ENCODE data around the gene C20orf141.

Gene C20orf141

GRCh38 chr20:2815242-2815900 lies 584 bp downstream of the C20orf141 start:
- TF ChIP-seq CTCF (IDR thresholded peaks at IDR 0.05; ENCODE audit: borderline replicate concordance, control extremely low read depth, extremely low read depth, insufficient read depth, missing control alignments) = no peak
- in situ Hi-C loops (cut with MboI; ENCODE audit: low sequenced_read_pairs, unreplicated experiment) = no loop called here
- no peak for DNase-seq (ENCODE audit: low spot score)

- in situ Hi-C loops (cut with MboI; ENCODE audit: low sequenced_read_pairs, unreplicated experiment) = no loop called here
- DNase-seq (ENCODE audit: low spot score) = no peak
- no peak for TF ChIP-seq CTCF (IDR thresholded peaks at IDR 0.05; ENCODE audit: borderline replicate concordance, control extremely low read depth, extremely low read depth, insufficient read depth, missing control alignments)
Measured at GRCh38 chr20:2816030-2816582, 1.3 kb downstream of the C20orf141 start, which contains the start of gene TMEM239. Gene TMEM239 (plus strand): TSS chr20:2816364. CDS start chr20:2816555, 191 bp downstream.

- no peak for DNase-seq (ENCODE audit: low spot score)
- TF ChIP-seq CTCF (IDR thresholded peaks at IDR 0.05; ENCODE audit: borderline replicate concordance, control extremely low read depth, extremely low read depth, insufficient read depth, missing control alignments) = no peak
- in situ Hi-C loops (cut with MboI; ENCODE audit: low sequenced_read_pairs, unreplicated experiment) = no loop called here
Measured at GRCh38 chr20:2816583-2817340, 2.0 kb downstream of the C20orf141 start.

GRCh38 chr20:2817341-2817726 lies 2.5 kb downstream of the C20orf141 start:
- in situ Hi-C loops (cut with MboI; ENCODE audit: low sequenced_read_pairs, unreplicated experiment) = no loop called here
- no peak for TF ChIP-seq CTCF (IDR thresholded peaks at IDR 0.05; ENCODE audit: borderline replicate concordance, control extremely low read depth, extremely low read depth, insufficient read depth, missing control alignments)
- no peak for DNase-seq (ENCODE audit: low spot score)

- in situ Hi-C loops (cut with MboI; ENCODE audit: low sequenced_read_pairs, unreplicated experiment) = no loop called here
- no peak for DNase-seq (ENCODE audit: low spot score)
- no peak for TF ChIP-seq CTCF (IDR thresholded peaks at IDR 0.05; ENCODE audit: borderline replicate concordance, control extremely low read depth, extremely low read depth, insufficient read depth, missing control alignments)
Measured at GRCh38 chr20:2817891-2818595, 3.3 kb downstream of the C20orf141 start.
